Neural cell (in vitro differentiated cells): ENCODE data around the gene PLEKHD1.

ENCODE experiments used
- CTCF ChIP-seq: fragments of 450-650 bp; IDR thresholded peaks from 2 replicates; pipeline ENCODE4 v1.5.1; 2014; ENCODE audit warnings: antibody characterized with exemption, mild to moderate bottlenecking, moderate library complexity; ENCODE audit not compliant: poor library complexity, severe bottlenecking
- EP300 ChIP-seq: fragments of 450-650 bp; conservative IDR thresholded peaks from 2 replicates; pipeline ENCODE4 v1.6.1; 2014; ENCODE audit warnings: antibody characterized with exemption, mild to moderate bottlenecking, moderate library complexity; ENCODE audit not compliant: poor library complexity, severe bottlenecking
- POLR2AphosphoS5 ChIP-seq: IDR thresholded peaks from 2 replicates; pipeline ENCODE4 v1.6.1; 2012
- RAD21 ChIP-seq: fragments of 450-650 bp; conservative IDR thresholded peaks from 2 replicates; pipeline ENCODE4 v1.6.1; 2014; ENCODE audit warnings: antibody characterized with exemption, mild to moderate bottlenecking, moderate library complexity
- TAF1 ChIP-seq: IDR thresholded peaks from 2 replicates; pipeline ENCODE4 v1.6.1; 2012; ENCODE audit warnings: low read depth
- TF ChIP-seq, protein P1 (sequence below): IDR thresholded peaks from 2 replicates; pipeline ENCODE4 v1.6.1; 2012; ENCODE audit warnings: borderline replicate concordance

- TF ChIP-seq CTCF: no peak
- no peak for TF ChIP-seq EP300
- TF ChIP-seq, protein P1, sequence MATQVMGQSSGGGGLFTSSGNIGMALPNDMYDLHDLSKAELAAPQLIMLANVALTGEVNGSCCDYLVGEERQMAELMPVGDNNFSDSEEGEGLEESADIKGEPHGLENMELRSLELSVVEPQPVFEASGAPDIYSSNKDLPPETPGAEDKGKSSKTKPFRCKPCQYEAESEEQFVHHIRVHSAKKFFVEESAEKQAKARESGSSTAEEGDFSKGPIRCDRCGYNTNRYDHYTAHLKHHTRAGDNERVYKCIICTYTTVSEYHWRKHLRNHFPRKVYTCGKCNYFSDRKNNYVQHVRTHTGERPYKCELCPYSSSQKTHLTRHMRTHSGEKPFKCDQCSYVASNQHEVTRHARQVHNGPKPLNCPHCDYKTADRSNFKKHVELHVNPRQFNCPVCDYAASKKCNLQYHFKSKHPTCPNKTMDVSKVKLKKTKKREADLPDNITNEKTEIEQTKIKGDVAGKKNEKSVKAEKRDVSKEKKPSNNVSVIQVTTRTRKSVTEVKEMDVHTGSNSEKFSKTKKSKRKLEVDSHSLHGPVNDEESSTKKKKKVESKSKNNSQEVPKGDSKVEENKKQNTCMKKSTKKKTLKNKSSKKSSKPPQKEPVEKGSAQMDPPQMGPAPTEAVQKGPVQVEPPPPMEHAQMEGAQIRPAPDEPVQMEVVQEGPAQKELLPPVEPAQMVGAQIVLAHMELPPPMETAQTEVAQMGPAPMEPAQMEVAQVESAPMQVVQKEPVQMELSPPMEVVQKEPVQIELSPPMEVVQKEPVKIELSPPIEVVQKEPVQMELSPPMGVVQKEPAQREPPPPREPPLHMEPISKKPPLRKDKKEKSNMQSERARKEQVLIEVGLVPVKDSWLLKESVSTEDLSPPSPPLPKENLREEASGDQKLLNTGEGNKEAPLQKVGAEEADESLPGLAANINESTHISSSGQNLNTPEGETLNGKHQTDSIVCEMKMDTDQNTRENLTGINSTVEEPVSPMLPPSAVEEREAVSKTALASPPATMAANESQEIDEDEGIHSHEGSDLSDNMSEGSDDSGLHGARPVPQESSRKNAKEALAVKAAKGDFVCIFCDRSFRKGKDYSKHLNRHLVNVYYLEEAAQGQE: no peak
- TF ChIP-seq RAD21: no peak
- TF ChIP-seq POLR2AphosphoS5: no peak
- TF ChIP-seq TAF1: no peak
These were observed 76.3 kb downstream of the PLEKHD1 start for GRCh38 chr14:69560826-69561225.
